Measurements from ENCODE around the gene SHISAL1. TPM values are rescaled to one million over a fixed set of nuclear protein-coding genes. Genes with fewer than 3 reads are reported as not detected.

Gene SHISAL1
- total RNA-seq, 3 donors from 2014 or later, result 0.32 to 1.2 (median 0.33) TPM

DNA sequence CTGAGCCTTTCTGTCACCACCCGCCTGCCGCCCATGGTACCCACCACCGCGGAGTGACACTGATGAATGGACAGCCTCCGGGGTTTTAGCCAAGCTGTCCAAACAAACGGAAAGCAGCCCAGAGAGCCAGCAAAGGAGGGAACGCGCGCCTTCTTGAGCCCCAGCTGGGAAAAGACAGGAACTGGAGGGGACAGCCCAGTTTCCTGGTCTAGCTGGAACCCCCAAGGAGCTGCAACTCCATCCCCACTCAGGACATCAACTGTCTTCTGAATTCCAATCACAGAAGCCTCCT is 33.7 kb downstream of the SHISAL1 start:
- peaks cover 0 to 41% of the 10 kb centered on the region in 2 donors for H3K27me3 ChIP-seq
- no peaks in the 10 kb centered on the region for H3K4me1 ChIP-seq

DNA sequence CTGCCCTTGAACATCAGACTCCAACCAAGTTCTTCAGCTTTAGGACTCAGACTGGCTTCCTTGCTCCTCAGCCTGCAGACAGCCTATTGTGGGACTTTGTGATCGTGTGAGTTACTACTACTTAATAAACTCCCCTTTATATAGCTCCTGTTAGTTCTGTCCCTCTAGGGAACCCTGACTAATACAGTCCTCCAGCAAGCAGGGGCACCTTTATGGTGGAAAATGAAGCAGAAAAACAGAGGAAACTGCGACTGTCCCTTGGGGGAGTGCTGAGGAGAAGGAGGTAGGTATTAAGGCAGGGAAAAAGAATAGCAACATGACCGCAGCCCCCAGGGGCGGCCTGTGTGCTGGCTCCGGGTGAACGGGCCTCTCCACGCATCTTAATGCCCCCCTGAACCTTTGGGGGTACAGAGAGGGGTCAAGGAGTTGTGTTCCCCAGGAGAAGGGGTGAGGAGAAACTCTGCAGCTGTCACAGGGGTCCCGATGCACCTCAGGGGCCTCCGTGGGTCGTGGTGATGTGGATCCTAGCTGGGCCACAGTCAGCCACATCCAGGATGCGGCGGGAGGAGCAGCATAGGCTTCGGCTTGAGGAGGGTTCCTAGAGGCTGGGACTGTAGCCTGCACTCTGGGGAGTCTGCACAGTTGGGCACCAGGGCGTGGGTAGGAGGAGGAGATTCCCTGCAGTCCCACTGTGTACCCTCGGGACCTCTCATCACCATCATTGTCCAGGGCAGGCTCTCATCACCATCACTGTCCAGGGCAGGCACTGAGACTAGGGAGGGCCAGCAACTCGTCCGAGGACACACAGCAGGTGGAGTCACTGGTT is 34.3 kb downstream of the SHISAL1 start:
- Histone ChIP-seq H3K4me3 (no peak overlapping the region), H3K9me3 (no peaks in the 10 kb centered on the region), H3K27me3 (peaks cover 0 to 35% of the 10 kb centered on the region in 2 donors), H3K4me1 (no peaks in the 10 kb centered on the region), H3K27ac (no peak overlapping the region), H3K36me3 (no peaks in the 10 kb centered on the region)
- intact Hi-C loops (cut with DNase I; ENCODE audit: low total_unique reads), result no loop called here
- no peak for DNase-seq (ENCODE audit: low spot score in 2 of 2)
- no peak for TF ChIP-seq CTCF (IDR thresholded peaks at IDR 0.05)
- TF ChIP-seq POLR2A (IDR thresholded peaks at IDR 0.05), result no peak

More for the DNA sequence above, 33.7 kb downstream of the SHISAL1 start:
- no peaks in the 10 kb centered on the region for H3K9me3 ChIP-seq
- intact Hi-C loops (cut with DNase I; ENCODE audit: low total_unique reads), result no loop called here
- no peaks in the 10 kb centered on the region for H3K36me3 ChIP-seq
- no peak overlapping the region for H3K27ac ChIP-seq
- TF ChIP-seq POLR2A (IDR thresholded peaks at IDR 0.05), result no peak
- no peak for TF ChIP-seq CTCF (IDR thresholded peaks at IDR 0.05)
- no peak for TF ChIP-seq POLR2AphosphoS5 (IDR thresholded peaks at IDR 0.05)
- DNase-seq (ENCODE audit: low spot score in 2 of 2), result no peak
- H3K4me3 ChIP-seq, result no peak overlapping the region

- intact Hi-C loops (cut with DNase I; ENCODE audit: low total_unique reads), result no loop called here
- H3K4me3 ChIP-seq, result no peak overlapping the region
- H3K27ac ChIP-seq, result no peak overlapping the region
- DNase-seq (ENCODE audit: low spot score in 2 of 2), result no peak
- H3K27me3 ChIP-seq, result peaks cover 0 to 27% of the 10 kb centered on the region in 2 donors
- no peaks in the 10 kb centered on the region for H3K4me1 ChIP-seq
- no peaks in the 10 kb centered on the region for H3K36me3 ChIP-seq
- H3K9me3 ChIP-seq, result no peaks in the 10 kb centered on the region
- no peak for TF ChIP-seq POLR2AphosphoS5 (IDR thresholded peaks at IDR 0.05)
- no peak for TF ChIP-seq CTCF (IDR thresholded peaks at IDR 0.05)
- TF ChIP-seq POLR2A (IDR thresholded peaks at IDR 0.05), result no peak
Observed at GRCh38 chr22:44277386-44278135, 35.2 kb downstream of the SHISAL1 start.

- intact Hi-C loops (cut with DNase I; ENCODE audit: low total_unique reads), result no loop called here
- Histone ChIP-seq H3K36me3 (no peaks in the 10 kb centered on the region), H3K9me3 (no peaks in the 10 kb centered on the region), H3K27me3 (peaks cover 0 to 26% of the 10 kb centered on the region in 2 donors), H3K4me1 (no peaks in the 10 kb centered on the region), H3K4me3 (no peak overlapping the region), H3K27ac (no peak overlapping the region)
- DNase-seq (ENCODE audit: low spot score in 2 of 2), result no peak
- TF ChIP-seq CTCF (IDR thresholded peaks at IDR 0.05) (no peak), POLR2AphosphoS5 (IDR thresholded peaks at IDR 0.05) (no peak), POLR2A (IDR thresholded peaks at IDR 0.05) (no peak)
Observed at GRCh38 chr22:44276706-44277356, 35.9 kb downstream of the SHISAL1 start.

DNA sequence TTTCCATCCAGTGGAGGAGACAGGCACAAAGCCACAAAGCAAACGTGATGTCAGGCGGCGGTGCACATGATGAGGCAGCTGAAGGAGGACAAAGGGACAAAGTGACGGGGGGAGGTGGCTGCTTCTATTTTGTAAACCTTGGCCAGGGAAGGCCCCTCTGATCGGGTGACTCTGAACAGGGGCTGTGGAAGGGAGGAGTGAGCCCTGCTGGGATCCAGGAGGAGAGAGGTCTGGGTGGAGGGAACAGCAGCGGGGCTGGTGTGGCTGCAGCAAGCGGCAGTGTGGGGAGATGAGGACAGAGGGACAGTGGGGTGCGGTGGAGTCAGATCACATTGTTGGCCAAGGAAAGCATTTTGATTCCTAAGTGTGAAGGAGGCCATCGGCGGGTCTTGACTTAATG is 36.7 kb downstream of the SHISAL1 start:
- Histone ChIP-seq H3K27ac (no peak overlapping the region), H3K9me3 (no peaks in the 10 kb centered on the region), H3K36me3 (no peaks in the 10 kb centered on the region), H3K4me3 (no peak overlapping the region), H3K4me1 (no peaks in the 10 kb centered on the region), H3K27me3 (peaks cover 0 to 21% of the 10 kb centered on the region in 2 donors)
- intact Hi-C loops (cut with DNase I; ENCODE audit: low total_unique reads), result no loop called here
- no peak for DNase-seq (ENCODE audit: low spot score in 2 of 2)
- no peak for TF ChIP-seq POLR2A (IDR thresholded peaks at IDR 0.05)
- TF ChIP-seq CTCF (IDR thresholded peaks at IDR 0.05), result no peak
- no peak for TF ChIP-seq POLR2AphosphoS5 (IDR thresholded peaks at IDR 0.05)
